ENCODE data around the gene IDE.

IDE gene

DNA sequence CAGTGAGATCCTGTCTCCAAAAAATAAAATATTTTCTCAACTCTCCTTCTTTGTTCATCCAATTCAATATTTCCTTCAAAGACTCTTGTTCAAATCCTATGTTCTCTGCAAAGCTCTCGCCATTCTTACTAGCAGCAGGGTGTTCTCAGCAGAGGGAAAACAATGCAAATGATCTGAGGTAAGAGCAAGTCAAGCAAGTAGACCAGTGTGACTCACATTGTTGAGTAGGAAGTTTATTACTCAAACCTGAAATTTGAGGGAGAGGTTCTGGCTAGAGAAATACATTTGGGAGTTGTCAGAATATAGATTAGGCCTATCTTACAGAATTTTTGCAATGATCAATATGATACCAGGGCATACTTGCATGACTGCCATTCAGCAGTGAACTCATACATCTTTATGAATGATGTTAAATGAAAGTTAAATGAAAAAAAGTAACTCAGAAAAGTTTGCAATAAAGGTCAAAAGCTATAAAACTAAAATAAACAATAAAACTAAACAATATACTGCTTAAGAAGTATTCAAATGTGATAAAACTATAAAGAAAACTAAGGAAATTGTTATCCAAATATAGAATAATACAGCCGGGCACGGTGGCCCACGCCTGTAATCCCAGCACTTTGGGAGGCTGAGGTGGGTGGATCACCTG lies 5.8 kb downstream of the IDE start:
- no peak for DNase-seq (ENCODE audit: extremely low read depth in 1 of 2, low read depth in 1 of 2)

DNA sequence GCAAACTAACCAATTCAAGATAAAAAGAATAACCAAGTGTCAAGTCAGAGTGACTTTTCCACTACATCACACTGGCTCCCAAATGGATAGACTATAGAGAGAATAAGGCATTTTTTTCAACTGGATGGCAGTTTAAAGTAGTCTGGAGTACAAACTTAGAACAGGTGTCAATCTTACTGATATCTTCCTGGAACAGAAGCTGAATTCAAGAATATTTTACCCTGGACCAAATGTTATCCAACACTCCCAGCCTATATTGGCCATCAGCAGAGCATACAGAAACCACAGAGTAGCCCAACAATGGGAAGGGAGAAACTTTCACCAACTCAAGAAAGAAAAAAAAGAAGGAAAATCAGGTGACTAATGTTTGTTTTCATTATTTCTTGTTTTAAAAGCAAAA lies 11.5 kb downstream of the IDE start:
- DNase-seq (ENCODE audit: extremely low read depth in 1 of 2, low read depth in 1 of 2): no peak

DNA sequence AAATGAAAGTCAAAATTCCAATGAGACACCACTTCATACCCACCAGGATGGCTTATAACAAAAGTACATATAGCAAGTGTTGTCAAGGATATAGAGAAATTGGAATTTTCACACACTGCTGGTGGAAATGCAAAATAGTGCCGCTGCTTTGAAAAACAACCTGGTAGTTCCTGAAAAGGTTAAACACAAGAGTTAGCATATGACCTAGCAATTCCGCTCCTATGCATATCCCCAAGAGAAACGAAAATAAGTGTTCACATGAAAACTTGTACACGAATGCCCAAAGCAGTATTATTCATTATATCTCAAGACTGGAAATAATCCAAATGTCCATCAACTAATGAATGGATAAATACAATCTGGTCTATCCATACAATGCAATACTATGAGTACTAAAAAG lies 14.8 kb downstream of the IDE start:
- DNase-seq (ENCODE audit: extremely low read depth in 1 of 2, low read depth in 1 of 2): no peak

DNA sequence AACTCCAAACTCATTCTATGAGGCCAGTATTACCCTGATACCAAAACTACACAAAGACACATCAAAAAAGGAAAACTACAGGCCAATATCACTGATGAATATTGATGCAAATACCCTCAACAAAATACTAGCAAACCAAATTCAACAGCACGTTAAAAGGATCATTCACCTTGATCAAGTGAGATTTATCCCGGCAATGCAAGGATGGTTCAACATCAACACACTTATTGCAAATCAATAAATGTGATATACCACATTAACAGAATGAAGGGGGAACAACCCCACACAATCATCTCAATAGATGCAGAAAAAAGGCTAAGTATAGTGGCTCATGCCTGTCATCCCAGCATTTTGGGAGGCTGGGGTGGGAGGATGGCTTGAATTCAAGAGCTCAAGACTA lies 19.9 kb downstream of the IDE start:
- DNase-seq (ENCODE audit: extremely low read depth in 1 of 2, low read depth in 1 of 2): no peak

DNA sequence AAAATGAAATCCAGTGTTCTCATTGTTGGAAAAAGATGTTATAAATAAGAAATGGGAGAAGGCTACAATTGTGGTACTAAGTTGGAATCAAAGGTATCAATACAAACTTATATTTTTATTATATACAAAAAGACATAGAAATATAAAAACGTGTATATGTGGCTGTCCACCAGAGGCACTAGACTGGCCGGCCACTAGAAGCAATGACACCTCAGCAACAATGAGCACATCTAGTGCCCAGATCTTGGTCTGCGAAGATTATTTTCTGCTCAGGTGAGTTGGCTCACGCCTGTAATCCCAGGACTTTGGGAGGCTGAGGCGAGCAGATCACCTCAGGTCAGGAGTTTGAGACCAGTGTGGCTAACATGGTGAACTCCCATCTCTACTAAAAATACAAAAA lies 21.6 kb downstream of the IDE start:
- DNase-seq (ENCODE audit: extremely low read depth in 1 of 2, low read depth in 1 of 2): no peak

DNA sequence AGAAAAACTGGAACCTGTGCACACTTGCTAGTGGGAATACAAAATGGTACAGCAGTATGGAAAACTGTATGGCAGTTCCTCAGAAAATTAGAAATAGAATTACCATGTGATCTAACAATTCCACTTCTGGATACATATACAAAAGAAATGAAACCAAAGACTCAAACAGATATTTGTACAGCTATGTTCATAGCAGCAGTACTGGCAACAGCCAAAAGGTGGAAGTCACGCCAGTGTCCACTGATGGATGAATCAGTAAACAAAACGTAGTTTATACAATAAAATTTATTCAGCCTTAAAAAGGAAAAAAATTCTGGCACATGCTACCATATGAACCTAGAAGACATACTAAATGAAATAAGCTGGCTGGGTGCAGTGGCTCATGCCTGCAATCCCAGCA lies 23.0 kb downstream of the IDE start:
- DNase-seq (ENCODE audit: extremely low read depth in 1 of 2, low read depth in 1 of 2): no peak

DNA sequence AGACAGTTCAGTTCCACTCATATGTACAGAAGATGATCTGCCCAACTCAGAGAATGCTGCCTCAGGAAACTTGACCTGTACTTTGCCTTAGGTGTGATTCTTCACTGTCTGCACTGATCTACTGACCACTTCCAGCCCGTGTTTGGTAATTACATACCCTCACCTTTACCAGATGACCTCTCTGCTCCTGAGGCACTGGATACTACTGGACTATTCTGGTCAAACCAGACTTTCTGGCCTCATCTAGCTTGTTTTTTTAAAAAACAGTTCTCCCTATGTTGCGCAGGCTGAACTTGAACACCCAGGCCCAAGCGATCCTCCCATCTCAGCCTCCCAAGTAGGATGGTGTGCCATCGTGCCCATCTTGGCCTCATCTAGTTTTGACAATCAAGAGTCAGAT lies 26.2 kb downstream of the IDE start:
- DNase-seq (ENCODE audit: extremely low read depth in 1 of 2, low read depth in 1 of 2): no peak

DNA sequence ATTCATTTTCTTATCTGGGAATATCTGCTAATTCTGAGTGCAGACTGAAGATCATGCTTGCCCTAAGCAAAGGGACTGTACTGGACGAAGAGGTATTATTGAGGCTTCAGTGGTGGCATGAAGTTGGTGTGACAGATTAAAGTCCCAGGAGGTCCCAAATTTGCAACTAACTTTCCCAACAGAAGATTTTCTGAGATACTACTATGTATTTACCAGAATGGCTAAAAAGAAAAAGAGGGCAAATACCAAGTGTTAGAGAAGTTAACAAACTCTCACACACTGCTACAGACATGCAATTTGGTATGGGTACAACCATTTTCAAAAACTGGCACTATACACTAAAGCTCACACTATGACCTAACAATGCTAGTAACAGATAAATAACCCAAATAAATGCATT lies 28.3 kb downstream of the IDE start:
- no peak for DNase-seq (ENCODE audit: extremely low read depth in 1 of 2, low read depth in 1 of 2)

DNA sequence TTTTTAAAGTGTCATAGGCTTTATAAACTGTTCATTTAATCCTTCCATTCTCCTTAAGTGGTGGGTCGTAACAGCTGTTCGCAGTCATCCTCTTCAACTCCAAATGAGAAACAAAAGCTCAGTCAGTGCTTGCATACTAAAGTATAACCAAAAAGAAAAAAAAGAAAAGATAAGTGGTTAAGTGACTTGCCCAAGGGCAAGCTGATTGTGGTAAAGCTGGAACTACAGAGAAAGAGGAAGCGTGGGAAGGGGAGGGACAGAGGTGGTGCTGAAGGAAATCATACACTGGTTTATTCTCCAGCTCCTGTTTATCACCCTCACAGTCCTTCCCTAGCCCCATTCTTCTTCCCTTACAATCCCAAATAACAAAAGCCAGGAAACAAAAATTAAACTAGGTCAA lies 29.6 kb downstream of the IDE start:
- no peak for DNase-seq (ENCODE audit: extremely low read depth in 1 of 2, low read depth in 1 of 2)

DNA sequence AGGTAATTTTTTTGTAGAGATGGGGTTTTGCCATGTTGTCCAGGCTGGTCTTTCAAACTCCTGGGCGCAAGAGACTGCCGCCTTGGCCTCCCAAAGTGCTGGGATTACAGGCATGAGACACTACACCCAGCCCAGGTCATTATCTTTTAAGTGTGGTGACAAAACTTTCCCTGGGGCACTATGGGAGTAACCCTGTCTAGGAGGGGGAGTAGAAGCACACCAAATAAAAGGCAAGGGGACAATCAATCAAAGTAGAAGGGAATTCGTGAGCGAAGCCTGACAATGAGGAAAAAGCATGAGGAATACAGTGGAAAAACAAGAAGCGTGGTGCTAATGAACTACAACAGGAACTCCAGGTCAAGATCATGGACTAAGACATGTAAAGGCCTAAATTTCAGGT lies 31.4 kb downstream of the IDE start:
- no peak for DNase-seq (ENCODE audit: extremely low read depth in 1 of 2, low read depth in 1 of 2)

DNA sequence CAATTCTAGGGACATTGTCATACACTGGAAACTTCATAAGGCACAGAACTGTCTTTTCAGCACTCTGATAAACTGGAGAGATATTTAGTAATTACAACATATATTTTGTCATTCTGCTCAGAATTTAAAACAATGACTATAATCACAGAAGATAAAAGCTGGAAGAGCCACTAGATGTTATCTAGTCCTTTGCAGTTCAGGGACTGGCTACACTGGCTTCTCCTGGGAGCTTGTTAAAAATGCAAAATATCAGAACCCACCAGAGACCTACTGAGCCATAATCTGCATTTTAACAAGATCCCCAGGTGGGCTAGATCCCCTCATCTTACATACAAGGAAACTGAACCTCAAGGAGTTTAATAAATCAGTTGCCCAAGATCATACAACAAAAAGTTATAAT lies 32.3 kb downstream of the IDE start:
- no peak for DNase-seq (ENCODE audit: extremely low read depth in 1 of 2, low read depth in 1 of 2)

DNA sequence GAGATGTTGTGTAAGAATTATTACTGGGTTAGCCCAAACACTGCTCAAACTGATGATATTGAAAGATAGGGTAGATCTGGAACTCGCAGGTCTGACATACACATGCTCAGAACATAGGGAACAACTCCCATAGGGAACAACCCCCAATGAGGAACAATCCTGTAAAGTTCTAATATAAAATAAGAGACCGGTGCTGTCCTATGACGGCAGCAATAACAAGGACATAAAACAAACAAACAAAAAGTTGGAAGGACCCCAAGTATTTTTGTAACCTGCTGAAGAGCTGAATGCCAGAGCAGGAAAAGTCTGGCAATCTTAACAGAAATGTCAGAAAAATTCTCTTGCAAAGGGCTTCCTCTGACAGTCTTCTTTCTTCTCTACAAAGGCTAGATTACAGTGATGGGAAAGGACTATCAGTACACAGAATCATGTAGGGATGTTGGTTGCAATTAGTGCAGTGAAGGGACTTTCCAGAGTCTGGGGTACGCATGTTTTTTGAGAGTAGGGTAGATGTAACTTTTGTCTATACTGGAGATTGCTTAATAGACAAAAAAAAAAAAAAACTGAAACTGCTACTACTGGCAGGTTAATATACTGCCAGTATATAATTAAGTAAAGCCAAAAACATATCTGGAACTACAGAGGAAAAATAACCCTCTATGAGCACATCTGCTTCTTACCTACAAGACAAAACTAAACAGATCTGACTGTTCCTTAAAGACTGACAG lies 35.5 kb downstream of the IDE start:
- no peak for DNase-seq (ENCODE audit: extremely low read depth in 1 of 2, low read depth in 1 of 2)

DNA sequence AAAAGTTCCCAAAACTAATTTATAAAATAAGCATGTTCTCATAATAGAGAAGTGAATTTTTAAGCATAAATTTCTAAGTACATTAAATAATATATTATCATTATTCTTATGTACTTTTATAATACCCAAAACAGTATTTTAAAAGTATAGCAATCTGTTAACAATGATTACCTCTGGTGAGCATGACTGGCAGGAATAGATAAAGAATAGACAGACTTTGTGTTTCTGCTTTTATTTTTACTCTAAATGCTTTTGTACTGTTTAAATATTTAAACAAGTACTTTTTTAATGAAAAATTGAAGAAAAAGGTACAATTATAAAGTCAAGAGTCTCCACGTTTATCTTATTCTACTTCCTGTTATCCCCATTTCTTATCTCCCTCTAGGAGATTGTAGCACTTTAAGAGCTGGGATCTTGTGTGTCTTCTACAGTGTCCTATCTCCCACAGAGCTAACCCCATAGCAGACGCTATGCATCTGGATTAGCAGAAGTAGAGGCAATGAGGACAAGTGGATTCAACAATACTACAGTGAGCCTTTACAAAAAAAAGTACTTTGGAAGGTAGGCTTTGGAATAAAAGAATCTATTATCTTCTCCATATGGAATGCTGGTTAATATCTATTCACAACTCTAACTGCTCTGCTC lies 42.9 kb downstream of the IDE start:
- no peak for DNase-seq (ENCODE audit: extremely low read depth in 1 of 2, low read depth in 1 of 2)

DNA sequence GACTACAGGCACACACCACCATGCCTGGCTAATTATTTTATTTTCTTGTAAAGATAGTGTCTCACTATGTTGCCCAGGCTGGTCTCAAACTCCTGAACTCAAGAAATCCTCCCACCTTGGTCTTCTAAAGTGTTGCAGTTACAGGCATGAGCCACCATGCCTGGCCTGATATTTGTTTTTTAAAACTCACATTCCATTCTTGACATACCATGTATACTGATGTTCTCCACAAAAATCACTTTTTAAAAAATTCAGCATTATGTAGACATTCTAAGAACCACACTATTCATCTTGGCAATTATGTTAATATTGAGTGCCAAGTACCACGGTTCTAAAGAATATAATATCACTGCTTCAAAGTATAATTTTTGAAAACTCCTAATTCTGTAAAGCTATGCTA lies 43.5 kb downstream of the IDE start:
- no peak for DNase-seq (ENCODE audit: extremely low read depth in 1 of 2, low read depth in 1 of 2)

DNA sequence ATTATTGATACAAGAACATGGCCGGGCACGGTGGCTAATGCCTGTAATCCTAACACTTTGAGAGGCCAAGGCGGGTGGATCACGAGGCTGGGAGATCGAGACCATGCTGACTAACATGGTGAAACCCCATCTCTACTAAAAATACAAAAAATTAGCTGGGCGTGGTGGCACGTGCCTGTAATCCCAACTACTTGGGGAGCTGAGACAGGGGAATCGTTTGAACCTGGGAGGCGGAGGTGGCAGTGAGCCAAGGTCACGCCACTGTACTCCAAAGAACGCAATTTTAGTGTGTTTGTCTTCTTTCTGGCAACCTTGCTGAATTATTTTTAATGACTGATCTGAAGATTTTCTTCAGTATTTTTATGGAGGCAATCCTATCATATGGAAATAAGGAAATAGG lies 46.2 kb downstream of the IDE start:
- no peak for DNase-seq (ENCODE audit: extremely low read depth in 1 of 2, low read depth in 1 of 2)

DNA sequence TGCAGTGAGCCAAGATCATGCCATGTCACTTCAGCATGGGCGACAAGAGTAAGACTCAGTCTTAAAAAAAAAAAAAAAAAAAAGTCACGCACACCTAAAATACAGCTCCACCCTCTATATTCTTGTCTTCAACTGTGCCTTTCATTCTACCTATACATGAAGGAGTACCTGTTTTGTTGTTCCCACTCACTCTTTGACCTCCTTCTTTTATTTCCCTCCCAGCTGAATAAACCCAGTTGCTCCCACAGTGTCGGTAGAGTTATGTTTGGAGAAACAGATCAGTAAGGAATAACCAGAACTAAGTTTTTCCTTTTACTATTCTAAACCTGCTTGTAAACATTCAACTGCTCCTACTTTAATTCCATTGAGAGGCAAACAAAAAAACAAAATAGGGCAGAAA lies 50.3 kb downstream of the IDE start:
- DNase-seq (ENCODE audit: extremely low read depth in 1 of 2, low read depth in 1 of 2): no peak

DNA sequence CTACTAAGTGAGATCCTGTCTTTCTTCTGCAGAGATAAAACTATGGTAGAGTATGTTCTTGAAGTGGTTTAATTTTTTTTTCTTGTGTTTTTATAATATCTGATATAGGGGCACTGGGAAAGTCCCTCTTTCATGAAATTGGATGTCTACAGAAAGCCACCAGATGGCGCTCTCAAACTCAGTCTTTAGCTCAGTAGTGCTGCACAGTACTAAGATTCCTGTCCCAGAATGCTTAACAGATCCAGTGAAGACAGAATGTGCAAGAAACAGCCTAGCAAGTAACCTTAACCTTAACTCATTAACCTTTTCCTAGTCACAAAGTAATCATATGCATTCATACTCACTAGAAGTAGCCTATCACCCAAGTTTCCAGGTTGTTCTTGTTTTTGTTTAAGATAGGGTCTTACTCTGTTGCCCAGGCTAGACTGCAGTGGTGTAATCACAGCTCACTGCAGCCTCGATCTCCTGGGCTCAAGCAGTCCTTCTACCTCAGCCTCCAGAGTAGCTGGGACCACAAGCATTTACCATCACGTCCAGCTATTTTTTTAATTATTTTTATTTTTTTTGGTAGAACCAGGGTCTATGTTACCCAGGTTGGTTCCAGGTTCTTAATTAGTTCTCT lies 56.7 kb downstream of the IDE start:
- DNase-seq (ENCODE audit: extremely low read depth in 1 of 2, low read depth in 1 of 2): peak; percentile 36 to 49

DNA sequence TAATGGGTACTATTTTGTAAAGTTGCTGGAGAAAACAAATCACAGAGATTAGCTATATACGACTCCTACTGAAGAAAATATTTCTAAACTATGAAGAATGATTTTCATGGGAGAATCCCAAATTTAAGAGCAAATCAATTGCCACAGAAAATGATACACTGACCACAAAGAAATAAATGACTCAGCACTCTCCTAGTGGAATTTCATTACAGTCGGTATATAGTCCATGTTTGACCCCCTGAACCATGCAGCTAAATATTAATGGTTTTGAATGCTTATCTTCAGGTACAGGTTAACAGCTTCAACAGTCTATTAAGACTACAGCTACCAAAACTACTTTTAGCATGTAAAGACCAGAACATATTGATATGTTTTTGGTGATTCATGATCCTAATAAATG lies 65.0 kb downstream of the IDE start:
- DNase-seq (ENCODE audit: extremely low read depth in 1 of 2, low read depth in 1 of 2): no peak

DNA sequence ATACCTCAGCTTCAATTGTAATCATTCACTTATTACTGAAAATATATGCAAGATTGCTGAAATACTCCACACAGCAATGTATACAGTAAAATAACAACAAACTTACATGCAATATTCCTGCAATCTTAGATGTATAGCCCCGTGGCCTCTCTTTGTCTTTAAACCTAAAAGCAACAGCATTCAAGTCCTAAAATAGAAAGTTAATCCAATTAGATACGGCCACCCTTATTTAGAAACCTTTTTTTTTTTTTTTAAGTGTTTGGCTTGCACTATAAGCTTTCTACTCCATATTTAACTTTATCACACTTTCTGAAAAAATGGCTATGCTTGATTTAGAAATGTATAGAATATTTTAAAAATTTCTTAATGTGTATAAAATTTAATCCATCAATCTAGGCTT lies 67.6 kb downstream of the IDE start:
- DNase-seq (ENCODE audit: extremely low read depth in 1 of 2, low read depth in 1 of 2): no peak

DNA sequence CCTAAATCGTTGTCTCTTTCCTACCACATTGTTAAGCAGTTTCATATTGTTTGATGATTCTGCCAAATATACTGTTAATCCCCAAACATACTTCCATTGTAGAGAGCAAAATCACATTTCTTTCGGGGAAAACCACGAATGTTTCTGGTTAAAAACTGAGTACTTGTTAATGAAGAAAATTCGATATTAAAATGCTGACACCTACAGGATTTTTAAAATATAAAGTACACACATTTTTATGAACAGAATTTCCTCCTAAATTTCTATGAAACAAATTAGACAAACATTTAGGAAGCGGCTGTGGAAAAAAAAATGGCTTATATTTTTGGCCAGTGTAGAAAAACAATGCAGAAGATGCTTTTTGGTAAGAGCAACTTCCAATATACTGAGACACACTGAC lies 68.8 kb downstream of the IDE start:
- DNase-seq (ENCODE audit: extremely low read depth in 1 of 2, low read depth in 1 of 2): no peak

DNA sequence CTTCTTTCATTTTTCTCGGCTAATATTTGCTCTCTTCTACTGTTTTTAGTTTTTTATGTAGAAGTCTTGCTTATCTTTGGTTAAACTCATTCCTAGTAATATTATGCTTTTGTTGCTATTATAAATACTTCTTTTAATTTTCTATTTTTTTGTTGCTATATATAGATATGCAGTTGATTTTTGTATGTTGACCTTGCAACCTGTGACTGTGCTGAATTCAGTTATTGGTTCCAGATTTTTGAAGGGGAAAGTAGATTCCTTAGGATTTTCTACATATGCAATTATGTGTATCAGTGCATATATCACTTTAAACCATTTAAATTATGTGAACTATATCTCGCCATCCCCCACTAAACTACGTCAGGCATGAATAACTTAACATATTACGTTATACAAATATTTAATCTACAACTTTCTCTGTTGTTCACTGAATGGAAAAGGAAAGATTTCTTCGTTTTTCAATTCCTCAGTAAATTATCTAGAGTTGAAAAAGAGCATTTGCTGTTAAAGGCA lies 71.5 kb downstream of the IDE start:
- DNase-seq (ENCODE audit: extremely low read depth in 1 of 2, low read depth in 1 of 2): no peak

DNA sequence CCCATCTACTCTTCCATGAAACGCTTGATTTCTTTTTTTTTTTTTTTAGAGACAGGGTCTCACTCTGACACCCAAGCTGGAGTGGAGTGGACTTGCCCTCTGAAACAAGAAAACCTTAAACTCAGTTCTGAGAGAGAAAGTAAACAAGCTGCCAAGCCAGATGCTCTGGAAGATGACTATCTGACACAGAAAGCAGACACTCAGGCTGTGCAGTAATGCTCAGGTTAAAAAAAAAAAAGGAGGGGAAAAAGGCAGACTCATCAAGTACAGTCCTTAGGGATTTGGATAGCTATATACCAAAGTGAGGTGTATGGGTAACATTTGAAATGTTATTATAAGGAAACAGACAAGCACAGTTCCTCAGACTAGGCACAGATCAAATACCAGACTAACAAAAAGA lies 80.5 kb downstream of the IDE start:
- DNase-seq (ENCODE audit: extremely low read depth in 1 of 2, low read depth in 1 of 2): no peak

All from activated CD8-positive, alpha-beta memory T cell treated with anti-CD3 and anti-CD28 coated beads for 1 hour (primary cell).